Choroid plexus epithelial cell (primary cell): ENCODE results near the gene VAC14.

Experiments used
- DNase-seq: peaks from one replicate; pipeline ENCODE4 v3.0.0-alpha.2; 2010; ENCODE audit warnings: low read depth
- H3K4me3 ChIP-seq: 2 replicates; pipeline ENCODE4 v1.5.1; 2011; ENCODE audit warnings: low read depth, mild to moderate bottlenecking, control low read depth, low read length, moderate library complexity
- CTCF ChIP-seq: conservative IDR thresholded peaks from 2 replicates; pipeline ENCODE4 v1.5.1; 2011; ENCODE audit warnings: low read depth, mild to moderate bottlenecking, control low read depth, inconsistent platforms, low read length, moderate library complexity

VAC14 gene

GRCh38 chr16:70760221-70760620 lies 40.7 kb downstream of the VAC14 start:
- DNase-seq, result no peak
- no peak for TF ChIP-seq CTCF
- H3K4me3 ChIP-seq, result no peak overlapping the region

- DNase-seq, result peak; percentile 31
- no peak overlapping the region for H3K4me3 ChIP-seq
- peak; percentile 26 for TF ChIP-seq CTCF
These were observed 41.3 kb downstream of the VAC14 start for GRCh38 chr16:70759666-70760065.

- H3K4me3 ChIP-seq, result no peak overlapping the region
- no peak for TF ChIP-seq CTCF
- DNase-seq, result no peak
These were observed 42.2 kb downstream of the VAC14 start for GRCh38 chr16:70758786-70759185.

- H3K4me3 ChIP-seq, result no peak overlapping the region
- no peak for DNase-seq
- TF ChIP-seq CTCF, result no peak
These were observed 43.8 kb downstream of the VAC14 start for GRCh38 chr16:70757183-70757582.

- no peak for TF ChIP-seq CTCF
- DNase-seq, result no peak
- H3K4me3 ChIP-seq, result no peak overlapping the region
These were observed 44.9 kb downstream of the VAC14 start for GRCh38 chr16:70756071-70756470.

GRCh38 chr16:70754851-70755600 lies 45.9 kb downstream of the VAC14 start:
- DNase-seq, result no peak
- no peak overlapping the region for H3K4me3 ChIP-seq

More at GRCh38 chr16:70754851-70755600, 45.9 kb downstream of the VAC14 start:
- no peak for TF ChIP-seq CTCF
